NCI-H187 treated with DMSO at 0.1 percent for 48 hours (cell line): Measurements from ENCODE around the gene MGAT4A.
"Not testable (repeated sequence)": the region's sequence is repeated elsewhere in the genome, so short reads cannot be mapped to it uniquely, and the experiment has no call there.

Source experiments
- DNase-seq: peaks from one replicate; lab custom pipeline; 2025; lab: John Stamatoyannopoulos, UW

The MGAT4A gene

DNA sequence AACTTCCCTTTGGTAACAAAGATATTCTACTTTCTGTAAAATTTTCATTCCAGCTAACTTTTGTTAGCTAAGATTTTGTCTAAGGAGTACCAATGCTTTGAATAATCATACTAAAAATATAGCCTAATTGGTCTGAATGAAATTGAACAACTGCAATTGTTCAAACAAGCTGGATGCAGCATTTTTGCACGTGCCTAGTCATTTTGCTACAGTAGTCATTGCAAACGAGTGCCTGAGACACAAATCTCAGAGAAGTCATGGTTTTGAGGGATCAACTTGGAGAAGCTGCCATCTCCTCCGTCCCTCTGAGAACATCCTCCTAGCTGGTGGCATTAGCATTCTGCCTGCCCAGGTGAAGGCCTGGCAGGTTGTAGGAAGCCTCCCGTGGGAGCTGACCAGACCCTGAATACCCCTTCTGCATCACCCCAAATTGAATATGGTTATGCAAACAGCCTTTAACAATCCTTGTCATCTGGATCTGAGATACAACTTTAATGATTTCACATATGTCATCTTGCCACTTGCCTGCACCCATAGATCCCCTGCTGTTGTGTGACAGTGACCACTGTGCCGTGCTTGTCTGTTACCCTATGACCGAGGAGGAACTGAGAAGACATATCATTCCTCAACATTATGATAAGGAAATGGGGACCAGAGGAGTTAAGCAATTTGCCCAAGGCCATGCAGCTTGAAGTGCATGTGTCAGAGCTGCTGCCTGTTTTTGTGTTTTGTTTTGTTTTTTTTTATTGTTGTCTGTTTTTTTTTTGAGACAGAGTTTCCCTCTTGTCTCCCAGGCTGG is 29.1 kb upstream of the MGAT4A start:
- no peak for DNase-seq

DNA sequence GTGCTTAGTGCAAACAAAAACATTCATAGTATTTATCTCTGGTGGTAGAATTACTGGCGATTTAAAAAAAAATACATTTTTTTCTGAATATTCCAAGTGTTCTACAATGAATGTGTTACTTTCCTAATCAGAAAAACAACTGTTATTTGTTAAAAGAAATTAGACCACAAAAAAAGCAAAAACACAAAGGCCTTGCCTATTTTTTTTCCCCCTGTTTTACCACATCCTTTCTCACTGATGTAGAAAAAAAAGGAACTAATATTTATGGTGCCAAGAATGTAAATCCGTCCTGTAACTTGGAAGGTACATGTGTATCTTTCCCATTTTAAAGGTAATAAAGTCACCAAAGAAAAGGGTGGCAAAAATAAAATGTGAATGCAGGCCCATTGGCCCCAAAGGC is 28.4 kb upstream of the MGAT4A start:
- DNase-seq, result no peak

DNA sequence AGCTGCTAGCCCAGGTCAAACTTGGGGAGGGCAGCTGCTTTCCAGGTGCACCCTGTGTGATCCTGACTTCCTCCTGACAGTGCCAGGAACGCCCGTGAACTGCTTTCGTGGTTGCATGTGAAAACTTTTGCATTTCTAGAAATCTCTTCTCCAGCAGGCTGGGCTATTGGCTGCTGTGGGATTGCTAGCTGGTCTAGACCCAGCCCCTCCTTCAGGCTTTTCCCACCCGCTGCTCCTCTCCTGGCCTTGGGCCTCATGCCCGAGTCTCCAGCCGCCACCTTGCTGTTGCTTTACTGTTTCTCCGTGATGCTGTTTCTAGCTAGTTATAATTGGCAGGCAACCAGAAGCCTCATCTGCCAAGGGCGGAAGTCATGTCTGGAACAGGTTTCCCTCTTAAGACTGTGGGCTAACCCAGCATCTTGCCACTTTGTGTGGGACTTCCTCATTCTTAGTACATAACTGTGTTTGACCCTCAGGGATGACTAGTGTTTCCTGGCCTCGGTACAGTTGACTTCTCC is 27.0 kb upstream of the MGAT4A start:
- no peak for DNase-seq

DNA sequence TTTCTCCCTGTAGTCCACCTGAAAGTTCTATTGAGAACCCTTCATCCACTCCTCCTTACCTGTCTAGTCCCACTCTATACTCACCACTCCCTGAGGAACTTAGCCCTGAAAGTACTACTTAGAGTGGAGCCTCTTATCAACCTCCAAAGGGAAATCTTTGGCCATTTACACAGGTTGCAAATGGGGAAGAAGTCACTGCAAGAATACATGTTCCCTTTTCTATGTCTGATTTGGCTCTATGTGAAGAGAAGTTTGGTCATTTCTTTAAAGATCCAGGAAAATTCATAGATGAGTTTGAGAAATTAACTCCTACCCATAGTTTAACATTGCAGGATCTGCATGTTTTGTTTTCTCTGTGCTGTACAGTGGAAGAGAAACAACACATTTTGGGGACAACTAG is 22.9 kb upstream of the MGAT4A start:
- DNase-seq, result no peak

DNA sequence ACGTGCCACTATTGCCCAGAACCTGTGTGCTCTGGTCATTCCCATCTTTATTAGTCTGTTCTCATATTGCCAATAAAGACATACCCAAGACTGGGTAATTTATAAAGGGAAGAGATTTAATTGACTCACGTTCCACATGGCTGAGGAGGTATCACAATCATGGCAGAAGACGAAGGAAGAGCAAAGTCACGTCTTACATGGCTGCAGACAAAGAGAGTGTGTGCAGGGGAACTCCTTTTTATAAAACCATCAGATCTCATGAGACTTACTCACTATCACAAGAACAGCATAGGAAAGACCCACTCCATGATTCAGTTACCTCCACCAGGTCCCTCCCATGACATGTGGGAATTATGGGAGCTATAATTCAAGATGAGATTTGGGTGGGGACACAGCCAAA is 21.8 kb upstream of the MGAT4A start:
- not testable (repeated sequence) for DNase-seq

DNA sequence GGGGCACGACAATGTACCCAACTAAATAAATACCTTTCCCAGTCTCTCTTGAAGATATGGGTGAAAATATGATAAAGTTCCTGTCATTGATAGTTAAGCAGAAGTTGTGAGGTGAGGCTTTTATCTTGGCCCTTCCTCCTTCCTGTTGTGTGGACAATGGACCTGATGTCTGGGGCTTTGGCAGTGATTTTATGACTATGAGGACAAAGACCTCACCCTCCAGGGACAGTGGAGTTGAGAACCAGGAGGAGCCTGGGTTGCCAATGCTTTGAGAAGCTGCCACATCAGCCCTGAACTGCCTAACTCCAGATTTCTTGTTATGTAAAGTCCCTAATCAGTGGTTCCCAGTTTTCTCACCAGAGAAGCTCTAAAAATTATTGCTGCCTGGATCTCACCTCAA is 20.8 kb upstream of the MGAT4A start:
- DNase-seq, result no peak

DNA sequence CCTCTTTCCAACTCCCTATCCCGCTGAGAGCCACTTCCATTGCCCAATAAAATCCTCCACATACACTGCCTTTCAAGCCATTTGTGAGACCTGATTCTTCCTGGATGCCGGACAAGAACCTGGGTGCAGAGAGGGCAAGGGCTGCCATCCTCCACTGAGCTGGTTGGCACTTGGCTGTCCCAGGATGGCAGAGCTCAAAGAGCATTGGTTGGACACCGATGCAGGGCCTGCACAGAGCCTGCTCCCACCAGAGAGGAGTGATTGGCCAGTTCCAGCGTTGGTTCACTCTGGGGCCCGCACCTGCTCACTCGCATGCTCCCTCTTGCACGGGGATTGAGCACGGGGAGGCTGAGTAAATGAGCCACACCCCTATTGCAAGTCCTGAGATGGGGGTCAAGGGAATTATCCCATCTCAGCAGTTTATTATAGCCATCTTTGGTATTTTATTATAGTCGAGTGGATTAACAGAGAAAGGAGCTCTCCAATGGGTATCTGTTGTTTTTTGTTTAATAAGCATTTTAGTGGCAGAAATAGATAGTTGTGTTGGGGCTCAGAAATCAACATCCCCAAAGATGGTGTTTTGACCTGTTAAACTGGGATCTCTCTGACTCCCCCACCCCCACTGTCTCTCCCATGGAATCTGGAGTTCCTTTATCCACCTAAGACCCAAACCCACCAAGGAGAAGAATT is 19.8 kb upstream of the MGAT4A start:
- DNase-seq, result no peak

DNA sequence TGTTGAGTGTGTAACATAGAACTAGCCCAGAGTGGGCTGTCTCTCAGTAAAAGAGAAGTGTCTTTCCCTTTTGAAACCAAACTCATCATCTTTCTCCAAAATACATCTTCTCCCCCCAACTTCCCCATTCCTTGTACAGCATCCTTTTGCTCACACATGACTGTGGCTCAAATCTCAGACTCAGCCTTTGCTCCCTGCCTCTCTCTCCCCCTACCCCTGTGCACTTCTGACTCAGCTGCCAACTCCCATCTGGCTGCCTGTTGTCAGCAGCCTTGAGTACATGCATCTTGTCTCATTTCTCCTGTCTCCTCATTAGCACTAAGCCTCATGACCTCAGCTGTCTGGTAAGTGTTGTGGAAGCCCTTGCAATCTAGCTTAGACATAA is 18.1 kb upstream of the MGAT4A start:
- no peak for DNase-seq

DNA sequence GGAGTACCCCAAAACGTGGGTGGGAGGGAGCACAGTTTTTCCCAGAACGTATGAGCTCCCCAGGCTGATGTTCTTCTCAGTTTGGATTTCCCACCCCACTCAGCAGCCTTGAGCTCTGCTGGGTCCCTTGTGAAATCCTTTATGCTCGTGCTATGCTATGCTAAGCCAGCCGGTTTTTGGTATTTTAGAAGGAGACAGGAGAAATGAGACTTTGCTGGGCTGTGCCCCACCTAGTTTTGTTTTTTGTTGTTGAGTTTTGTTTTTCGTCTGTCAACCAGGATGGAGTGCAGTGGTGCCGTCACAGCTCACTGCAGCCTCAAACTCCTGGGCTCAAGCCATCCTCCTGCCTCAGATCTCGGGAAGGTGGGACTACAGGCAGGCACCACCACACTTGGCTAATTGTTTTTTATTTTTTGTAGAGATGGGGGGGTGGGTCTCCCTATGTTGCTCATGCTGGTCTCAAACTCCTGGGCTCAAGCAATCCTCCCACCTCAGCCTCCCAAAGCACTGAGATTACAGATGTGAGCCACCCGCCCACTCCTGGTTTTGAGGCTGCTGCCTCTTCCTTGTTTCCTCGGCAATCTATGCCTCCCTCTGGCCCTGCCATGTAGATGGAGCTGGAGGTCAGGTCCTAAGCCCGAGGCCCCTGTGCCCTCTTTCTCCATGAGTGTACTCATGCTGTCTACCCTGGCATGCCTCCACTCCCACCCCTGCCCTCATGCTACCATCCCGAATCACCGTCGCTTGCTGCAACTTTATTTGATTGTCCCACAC is 17.5 kb upstream of the MGAT4A start:
- no peak for DNase-seq

DNA sequence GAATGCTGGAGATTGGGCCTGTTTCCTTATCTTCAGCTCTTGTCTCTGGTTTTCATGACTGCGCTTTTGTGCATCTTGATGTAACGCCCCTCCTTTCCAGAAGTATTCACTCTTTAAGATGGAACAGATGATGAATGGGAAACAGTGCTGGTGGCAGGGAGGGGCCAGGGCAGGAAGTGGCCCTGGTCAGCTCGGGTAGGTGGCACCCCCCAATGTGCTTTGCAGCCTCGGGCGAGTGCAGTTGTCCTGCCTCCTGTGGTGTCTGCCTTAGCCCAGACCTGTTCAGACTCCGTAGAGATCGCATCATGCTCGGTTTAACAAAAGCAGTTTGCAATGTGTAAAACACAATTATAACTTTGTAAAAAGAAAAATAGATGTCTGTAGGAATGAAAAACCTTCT is 17.0 kb upstream of the MGAT4A start:
- DNase-seq, result no peak

DNA sequence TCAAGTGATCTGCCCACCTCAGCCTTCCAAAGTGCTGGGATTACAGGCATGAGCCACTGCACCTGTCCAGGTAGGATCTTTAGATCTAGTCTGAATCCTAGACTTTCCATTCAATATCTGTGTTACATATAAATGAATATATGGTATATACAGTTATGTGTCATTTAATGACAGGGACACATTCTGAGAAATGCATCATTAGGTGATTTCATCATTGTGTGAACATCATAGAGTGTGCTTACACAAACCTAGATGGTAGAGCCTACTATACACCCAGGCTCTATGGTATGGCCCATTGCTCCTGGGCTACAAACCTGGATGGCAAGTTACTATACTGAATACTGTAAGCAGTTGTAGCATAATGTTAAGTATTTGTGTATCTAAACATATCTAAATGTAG is 15.5 kb upstream of the MGAT4A start:
- no peak for DNase-seq

DNA sequence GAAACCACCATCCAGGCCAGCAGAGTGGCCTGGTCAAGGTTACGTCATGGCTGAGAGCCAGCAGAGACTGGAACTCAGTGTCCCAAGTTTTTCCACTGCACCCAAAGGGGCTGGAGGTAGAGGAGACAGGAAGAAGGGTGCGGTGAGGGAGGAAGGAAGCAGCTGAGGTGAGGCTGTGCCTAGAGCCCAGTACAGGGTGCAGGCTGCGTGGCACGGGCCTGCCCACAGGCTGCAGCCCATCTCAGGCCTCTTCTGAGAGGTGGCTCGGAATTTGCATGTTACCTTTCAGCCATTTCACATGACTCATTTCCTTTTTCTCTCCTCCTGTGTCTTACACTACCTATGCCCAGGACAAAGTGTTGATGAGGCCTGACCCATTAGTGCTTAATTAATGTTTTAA is 13.7 kb upstream of the MGAT4A start:
- no peak for DNase-seq

DNA sequence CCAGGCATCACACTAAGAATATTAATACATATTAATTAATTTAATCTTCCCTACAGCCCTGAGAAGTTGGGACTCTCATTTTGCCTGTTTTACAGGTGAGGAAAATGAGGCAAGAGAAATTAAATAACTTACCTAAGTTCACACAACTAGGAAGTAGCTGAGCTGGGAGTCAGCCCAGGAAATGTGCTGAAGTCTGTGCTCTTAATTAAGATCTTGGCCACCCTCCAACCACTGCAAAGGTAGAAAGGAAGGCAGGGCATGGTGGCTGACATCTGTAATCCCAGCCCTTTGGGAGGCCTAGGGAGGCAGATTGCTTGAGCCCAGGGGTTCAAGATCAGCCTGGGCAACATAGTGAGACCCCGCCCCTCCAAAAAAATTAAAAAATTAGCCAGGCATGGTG is 12.9 kb upstream of the MGAT4A start:
- DNase-seq, result no peak

DNA sequence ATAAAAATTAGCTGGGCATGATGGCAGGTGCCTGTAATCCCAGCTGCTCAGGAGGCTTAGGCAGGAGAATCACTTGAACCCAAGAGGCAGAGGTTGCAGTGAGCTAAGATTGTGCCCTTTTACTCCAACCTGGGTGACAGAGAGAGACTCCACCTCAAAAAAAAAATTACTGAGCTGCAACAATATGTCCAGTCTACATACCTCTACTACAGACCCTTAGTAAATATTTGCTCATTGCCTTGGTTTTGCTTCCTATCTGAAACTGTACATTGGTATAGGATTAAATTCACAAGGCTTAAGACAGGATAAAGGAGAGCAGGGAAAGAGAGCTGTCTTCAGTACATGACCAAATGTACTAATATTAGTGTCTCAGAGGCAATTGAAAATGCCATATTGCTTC is 8.1 kb upstream of the MGAT4A start:
- no peak for DNase-seq

DNA sequence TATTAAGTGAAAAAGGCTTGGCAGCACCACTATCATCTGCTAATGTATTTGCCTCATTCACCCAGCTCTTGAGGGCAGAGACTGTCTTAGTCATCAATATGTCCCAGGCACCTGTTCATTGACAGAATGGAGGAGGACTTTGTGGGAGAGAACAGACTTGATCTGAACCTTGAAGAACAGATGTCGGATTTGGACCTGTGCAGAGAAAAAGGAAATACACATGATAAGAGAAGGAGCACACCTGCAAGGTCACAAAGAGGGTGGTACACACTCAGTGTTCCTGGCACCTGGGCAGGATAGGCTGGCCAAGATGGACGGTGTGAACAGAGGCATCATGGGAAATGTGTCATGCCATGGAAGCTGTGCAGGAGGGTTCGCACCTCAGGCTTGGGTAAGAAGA is 7.4 kb upstream of the MGAT4A start:
- no peak for DNase-seq

DNA sequence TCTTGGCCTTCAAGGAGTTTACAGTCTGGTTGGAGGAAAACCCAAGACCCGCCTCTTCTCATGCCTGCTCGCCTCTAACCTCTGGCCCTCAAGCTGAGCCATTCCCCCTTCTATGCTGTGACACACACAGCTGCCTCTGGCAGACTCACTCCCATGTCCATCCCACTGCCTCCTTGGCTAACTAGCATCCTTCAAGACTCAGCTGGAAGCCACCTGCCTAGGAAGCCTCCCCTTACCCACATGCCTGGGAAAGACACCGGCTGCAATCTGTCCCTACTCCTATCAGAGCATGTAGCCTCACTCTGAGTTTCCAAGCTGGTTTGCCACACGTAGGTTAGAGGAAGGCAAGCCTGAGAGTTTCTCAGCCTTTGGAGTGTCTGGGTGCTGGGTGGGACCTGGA is 6.9 kb upstream of the MGAT4A start:
- no peak for DNase-seq

DNA sequence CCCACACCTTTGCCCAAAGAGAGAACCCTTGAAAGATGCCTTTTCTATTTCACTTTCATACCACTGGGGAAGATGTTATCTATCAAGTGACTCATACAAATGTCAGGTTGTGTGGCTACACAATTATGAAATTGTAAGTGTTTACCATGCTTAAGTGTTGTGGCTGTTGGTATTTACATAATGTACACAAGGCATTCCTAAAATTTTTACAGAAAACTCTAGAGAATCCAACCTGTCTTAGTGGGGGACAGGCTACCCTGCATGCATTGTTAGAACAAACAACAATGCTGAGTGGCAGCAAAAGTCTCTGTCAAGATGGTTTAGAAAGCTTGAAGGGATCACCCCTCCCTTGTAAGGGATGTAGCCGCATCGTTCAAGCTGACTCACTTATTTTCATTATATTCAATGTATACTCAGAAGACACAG is 5.5 kb upstream of the MGAT4A start:
- no peak for DNase-seq

DNA sequence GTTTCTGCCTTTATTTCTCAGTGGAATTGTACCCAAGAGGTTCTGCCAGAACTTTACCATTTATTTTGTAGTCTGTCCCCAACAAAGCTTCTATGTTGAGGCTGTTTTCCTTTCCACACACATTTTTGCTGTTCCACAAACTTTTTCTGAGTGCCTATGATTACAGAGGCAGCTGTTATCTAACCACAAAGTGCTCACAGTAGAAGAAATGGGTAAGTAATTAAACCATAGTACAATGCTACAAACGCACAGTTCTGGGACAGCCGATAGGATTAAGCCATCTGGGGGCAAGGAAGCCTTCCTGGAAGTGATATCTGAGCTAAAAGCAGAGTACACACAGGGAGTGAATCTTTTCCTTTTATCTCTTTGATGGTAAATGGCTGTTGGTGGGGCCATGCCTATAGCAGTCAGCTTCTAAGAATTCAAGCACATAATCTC is 3.9 kb upstream of the MGAT4A start:
- no peak for DNase-seq

DNA sequence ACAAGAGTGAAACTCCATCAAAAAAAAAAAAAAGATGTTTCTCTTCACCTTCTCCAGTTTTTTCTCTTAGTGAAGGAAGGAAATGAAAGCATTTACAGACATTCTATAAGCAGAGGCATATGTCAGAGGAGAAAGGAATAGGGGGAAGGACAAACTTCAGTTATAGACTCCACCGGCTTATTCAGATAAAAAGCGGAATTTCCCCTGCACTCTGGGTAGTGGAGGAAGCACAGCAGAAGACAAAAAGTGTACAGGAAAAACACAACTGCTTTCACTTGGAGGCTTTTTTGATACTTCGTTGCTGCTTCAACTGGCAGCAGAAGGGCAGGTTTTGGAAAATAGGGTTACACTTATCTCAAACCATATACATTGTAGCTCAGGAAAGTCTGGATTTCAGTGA is 3.2 kb upstream of the MGAT4A start:
- DNase-seq, result no peak

DNA sequence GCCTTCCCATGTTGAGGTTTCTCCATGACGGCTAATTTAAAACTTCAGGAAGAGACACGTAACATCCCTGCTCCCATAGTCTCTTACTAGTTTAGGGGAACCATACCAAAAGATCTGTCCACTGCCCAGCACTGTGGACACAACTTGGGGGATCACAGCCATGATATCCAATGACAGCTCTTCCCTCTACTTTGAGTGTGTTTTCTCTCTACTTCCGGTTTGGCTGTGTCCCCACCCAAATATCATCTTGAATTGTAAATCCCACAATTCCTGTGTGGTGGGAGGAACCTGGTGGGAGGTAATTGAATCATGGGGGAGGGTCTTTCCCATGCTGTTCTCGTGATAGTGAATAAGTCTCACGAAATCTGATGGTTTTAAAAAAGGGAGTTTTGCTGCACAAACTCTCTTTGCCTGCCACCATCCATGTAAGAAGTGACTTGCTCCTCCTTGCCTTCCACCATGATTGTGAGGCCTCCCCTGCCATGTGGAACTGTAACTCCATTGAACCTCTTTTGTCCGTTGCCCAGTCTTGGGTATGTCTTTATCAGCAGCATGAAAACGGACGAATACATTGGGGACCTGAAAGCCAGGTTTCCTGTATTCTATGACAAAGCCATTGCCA is 1.6 kb upstream of the MGAT4A start:
- no peak for DNase-seq

DNA sequence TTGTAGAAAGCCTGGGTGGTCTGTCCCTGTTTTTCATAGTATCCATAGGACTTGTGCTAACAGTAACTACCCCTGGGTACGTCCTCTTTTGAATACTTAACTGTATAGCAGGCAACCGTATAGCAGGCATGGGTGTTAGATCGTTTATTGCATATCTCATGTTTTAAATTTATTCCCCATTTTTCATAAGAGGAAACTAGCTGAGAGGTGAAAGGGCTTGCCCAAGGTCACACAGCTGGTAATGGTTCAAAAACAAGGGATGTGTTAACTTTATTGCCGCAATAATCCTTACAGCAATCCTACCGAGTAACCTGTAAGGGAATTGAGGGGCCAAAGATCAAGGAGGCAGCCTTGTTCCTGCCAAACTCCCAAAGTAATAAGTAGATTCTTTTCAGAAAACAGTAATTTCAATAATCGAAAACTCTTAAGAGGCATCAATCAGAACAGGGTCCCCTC is 990 bp upstream of the MGAT4A start:
- no peak for DNase-seq

DNA sequence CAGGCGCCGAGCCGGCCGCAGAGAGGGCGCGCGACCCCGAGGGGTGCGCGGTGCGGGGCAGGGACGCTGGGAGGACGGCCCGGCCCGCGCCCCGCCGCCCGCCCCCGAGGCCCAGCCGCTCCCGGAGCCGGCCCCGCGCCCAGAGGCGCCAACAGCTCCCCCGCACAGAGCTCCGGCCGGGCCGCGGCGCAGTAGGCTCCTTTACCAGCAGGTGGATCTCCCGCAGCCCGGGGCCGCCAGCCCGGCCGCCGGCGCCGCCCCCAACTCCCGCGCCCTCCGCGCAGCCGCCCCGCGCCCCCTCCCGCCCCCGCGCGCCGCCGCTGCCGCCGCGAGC is 258 bp downstream of the MGAT4A start:
- DNase-seq, result no peak
